Measurements from ENCODE around the gene UPP2. TPM values are rescaled to one million over a fixed set of nuclear protein-coding genes. Genes with fewer than 3 reads are reported as not detected.

Gene UPP2
- total and polyA plus RNA-seq, 2 of the 13 experiments (the other 11 are each of a cell fraction or from before 2014, with no cell fraction given) = 0.07 to 0.28 TPM

- no peak for TF ChIP-seq ZNF800 (CRISPR knock-in tag; IDR thresholded peaks at IDR 0.05)
- peak; percentile 70; the same call in 1 of the 2 replicates for TF ChIP-seq NKX3-1 (CRISPR knock-in tag; IDR thresholded peaks at IDR 0.05)
- no peak for TF ChIP-seq ZNF720 (CRISPR knock-in tag; IDR thresholded peaks at IDR 0.05)
- TF ChIP-seq ZFP90 (CRISPR knock-in tag; IDR thresholded peaks at IDR 0.05; ENCODE audit: borderline replicate concordance) = no peak
- no peak for TF ChIP-seq KDM5B (CRISPR knock-in tag; IDR thresholded peaks at IDR 0.05; ENCODE audit: borderline replicate concordance)
- no peak for TF ChIP-seq ZNF24 (IDR thresholded peaks at IDR 0.05)
- TF ChIP-seq RAD51 (IDR thresholded peaks at IDR 0.05; ENCODE audit: borderline replicate concordance) = no peak
- no peak for TF ChIP-seq ZNF660 (CRISPR knock-in tag; IDR thresholded peaks at IDR 0.05; ENCODE audit: borderline replicate concordance, low read depth)
- peak; percentile 55; the same call in 1 of the 2 replicates for TF ChIP-seq ARID4A (CRISPR knock-in tag; IDR thresholded peaks at IDR 0.05; ENCODE audit: borderline replicate concordance)
- TF ChIP-seq MEIS1 (CRISPR knock-in tag; IDR thresholded peaks at IDR 0.05; ENCODE audit: borderline replicate concordance) = peak; percentile 56; the same call in 1 of the 2 replicates
- TF ChIP-seq ZNF292 (CRISPR knock-in tag; IDR thresholded peaks at IDR 0.05; ENCODE audit: borderline replicate concordance, low read depth) = peak; percentile 70; the same call in 1 of the 2 replicates
- TF ChIP-seq ZBTB43 (CRISPR knock-in tag; conservative IDR thresholded peaks at IDR 0.05) = peak; percentile 85
- TF ChIP-seq ZGPAT (CRISPR knock-in tag; IDR thresholded peaks at IDR 0.05) = peak; percentile 69
- peak; percentile 71; the same call in 1 of the 2 replicates for TF ChIP-seq ZNF879 (CRISPR knock-in tag; IDR thresholded peaks at IDR 0.05)
- no peak for TF ChIP-seq CC2D1A (CRISPR knock-in tag; IDR thresholded peaks at IDR 0.05)
- TF ChIP-seq ZNF614 (CRISPR knock-in tag; IDR thresholded peaks at IDR 0.05; ENCODE audit: borderline replicate concordance) = peak; percentile 91
- TF ChIP-seq SRSF4 (IDR thresholded peaks at IDR 0.05; ENCODE audit: low read depth, low read length, poor library complexity, severe bottlenecking) = no peak
Measured at GRCh38 chr2:158131919-158132566, 30.4 kb downstream of the UPP2 start (continued).
